Transverse colon (tissue), 3 donors: ENCODE results near the gene SLC2A9.

Source experiments
- POLR2A ChIP-seq: fragments of 450-650 bp; IDR thresholded peaks from one replicate; pipeline ENCODE4 v1.6.1; 2016; ENCODE audit warnings: antibody characterized with exemption, mild to moderate bottlenecking, moderate library complexity
- TF ChIP-seq, protein P1 (sequence below), 5 experiments: fragments of 200-600 bp in 3 of 5; fragments of 450-650 bp in 2 of 5; sonication (generic) in 3 of 5; IDR thresholded peaks; 1 replicate in 2 of 5; 2 replicates in 3 of 5; pipeline ENCODE4 v1.5.1; 2016 to 2017; ENCODE audit warnings: antibody characterized with exemption in 5 of 5, inconsistent platforms in 3 of 5, mild to moderate bottlenecking in 2 of 5, moderate library complexity in 1 of 5

DNA sequence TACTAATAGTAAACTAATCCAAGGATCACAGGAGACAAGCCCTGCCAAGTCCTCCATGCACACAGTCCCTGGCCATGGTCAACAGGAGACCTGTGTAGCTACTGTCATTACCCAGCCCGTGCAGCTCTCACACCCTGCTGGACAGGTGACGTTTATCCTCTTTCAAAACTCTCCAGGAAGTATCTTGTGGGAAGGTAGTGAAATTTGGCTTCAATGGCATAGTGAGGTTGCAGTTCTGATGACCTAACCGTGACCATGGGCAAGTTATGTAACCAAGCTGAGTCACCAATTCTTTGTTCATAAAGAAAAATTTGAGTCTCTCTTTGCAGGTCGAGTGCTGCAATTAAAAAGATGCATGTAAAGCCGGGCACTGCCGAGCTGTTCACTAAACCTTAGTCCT lies 11.3 kb upstream of the SLC2A9 start:
- TF ChIP-seq, protein P1, sequence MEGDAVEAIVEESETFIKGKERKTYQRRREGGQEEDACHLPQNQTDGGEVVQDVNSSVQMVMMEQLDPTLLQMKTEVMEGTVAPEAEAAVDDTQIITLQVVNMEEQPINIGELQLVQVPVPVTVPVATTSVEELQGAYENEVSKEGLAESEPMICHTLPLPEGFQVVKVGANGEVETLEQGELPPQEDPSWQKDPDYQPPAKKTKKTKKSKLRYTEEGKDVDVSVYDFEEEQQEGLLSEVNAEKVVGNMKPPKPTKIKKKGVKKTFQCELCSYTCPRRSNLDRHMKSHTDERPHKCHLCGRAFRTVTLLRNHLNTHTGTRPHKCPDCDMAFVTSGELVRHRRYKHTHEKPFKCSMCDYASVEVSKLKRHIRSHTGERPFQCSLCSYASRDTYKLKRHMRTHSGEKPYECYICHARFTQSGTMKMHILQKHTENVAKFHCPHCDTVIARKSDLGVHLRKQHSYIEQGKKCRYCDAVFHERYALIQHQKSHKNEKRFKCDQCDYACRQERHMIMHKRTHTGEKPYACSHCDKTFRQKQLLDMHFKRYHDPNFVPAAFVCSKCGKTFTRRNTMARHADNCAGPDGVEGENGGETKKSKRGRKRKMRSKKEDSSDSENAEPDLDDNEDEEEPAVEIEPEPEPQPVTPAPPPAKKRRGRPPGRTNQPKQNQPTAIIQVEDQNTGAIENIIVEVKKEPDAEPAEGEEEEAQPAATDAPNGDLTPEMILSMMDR (IDR thresholded peaks at IDR 0.05), result no peak
- no peak for TF ChIP-seq POLR2A
